Peyer's patch (tissue), 4 donors: Measurements from ENCODE around the gene PLEKHG3.

ENCODE experiments used
- POLR2A ChIP-seq, 2 donors: fragments of 450-650 bp; IDR thresholded peaks; one replicate each; pipeline ENCODE4 v1.5.1; 2017; ENCODE audit warnings: antibody characterized with exemption in 2 of 2, mild to moderate bottlenecking in 2 of 2, moderate library complexity in 2 of 2
- TF ChIP-seq, protein P1 (sequence below), 6 experiments: fragments of 450-650 bp in 4 of 6; fragments of 200-600 bp in 2 of 6; sonication (generic) in 1 of 6; IDR thresholded peaks; one replicate each; pipeline ENCODE4 v1.5.1; 2017 to 2019; ENCODE audit warnings: antibody characterized with exemption in 6 of 6, mild to moderate bottlenecking in 3 of 6, moderate library complexity in 1 of 6

DNA sequence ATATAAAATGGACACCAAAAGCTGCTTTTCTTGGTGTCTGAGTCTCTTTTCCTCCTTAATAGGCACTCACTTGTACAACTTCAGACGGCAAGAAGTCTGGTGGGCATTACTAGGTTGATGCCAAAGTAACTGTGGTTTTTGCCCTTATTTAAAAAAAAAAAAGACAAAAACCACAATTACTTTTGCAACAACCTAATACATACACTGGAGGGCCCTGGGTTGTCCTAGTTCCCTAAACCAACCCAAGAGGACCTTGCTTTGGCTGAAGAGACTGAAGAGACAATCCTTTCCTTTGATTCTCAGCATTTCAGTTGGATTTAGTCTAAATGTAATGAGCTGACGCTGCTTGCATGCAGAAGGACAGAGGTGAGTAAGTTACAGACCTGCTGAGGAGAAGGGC, 16.2 kb upstream of the PLEKHG3 start:
- TF ChIP-seq, protein P1, sequence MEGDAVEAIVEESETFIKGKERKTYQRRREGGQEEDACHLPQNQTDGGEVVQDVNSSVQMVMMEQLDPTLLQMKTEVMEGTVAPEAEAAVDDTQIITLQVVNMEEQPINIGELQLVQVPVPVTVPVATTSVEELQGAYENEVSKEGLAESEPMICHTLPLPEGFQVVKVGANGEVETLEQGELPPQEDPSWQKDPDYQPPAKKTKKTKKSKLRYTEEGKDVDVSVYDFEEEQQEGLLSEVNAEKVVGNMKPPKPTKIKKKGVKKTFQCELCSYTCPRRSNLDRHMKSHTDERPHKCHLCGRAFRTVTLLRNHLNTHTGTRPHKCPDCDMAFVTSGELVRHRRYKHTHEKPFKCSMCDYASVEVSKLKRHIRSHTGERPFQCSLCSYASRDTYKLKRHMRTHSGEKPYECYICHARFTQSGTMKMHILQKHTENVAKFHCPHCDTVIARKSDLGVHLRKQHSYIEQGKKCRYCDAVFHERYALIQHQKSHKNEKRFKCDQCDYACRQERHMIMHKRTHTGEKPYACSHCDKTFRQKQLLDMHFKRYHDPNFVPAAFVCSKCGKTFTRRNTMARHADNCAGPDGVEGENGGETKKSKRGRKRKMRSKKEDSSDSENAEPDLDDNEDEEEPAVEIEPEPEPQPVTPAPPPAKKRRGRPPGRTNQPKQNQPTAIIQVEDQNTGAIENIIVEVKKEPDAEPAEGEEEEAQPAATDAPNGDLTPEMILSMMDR (IDR thresholded peaks at IDR 0.05): no peak
- no peak for TF ChIP-seq POLR2A (IDR thresholded peaks at IDR 0.05)
